ENCODE measurements around the gene TUBB1.

- TF ChIP-seq CTCF (optimal IDR thresholded peaks at IDR 0.05 in 1 of 3, IDR thresholded peaks at IDR 0.05 in 1 of 3, conservative IDR thresholded peaks at IDR 0.05 in 1 of 3; ENCODE audit: extremely low read depth in 1 of 3, insufficient read depth in 2 of 3, low read length in 3 of 3) (no peak), EZH2 (IDR thresholded peaks at IDR 0.05; ENCODE audit: low read length) (no peak)
These were observed 20.6 kb upstream of the TUBB1 start for GRCh38 chr20:58998656-58999055.

Data from keratinocyte (primary cell).